Vagina (tissue), 2 donors: ENCODE measurements around the gene TBCEL.

Experiments
- POLR2AphosphoS5 ChIP-seq, 2 donors: sonication (generic); formaldehyde crosslinking; IDR thresholded peaks; one replicate each; pipeline ENCODE4 v1.9.0; 2017; ENCODE audit warnings: antibody characterized with exemption in 2 of 2, mild to moderate bottlenecking in 2 of 2, low read depth in 1 of 2; ENCODE audit not compliant: insufficient read depth in 1 of 2
- TF ChIP-seq, protein P1 (sequence below), 3 experiments: fragments of 450-650 bp in 2 of 3; fragments of 200-600 bp in 1 of 3; sonication (generic) in 1 of 3; IDR thresholded peaks; one replicate each; pipeline ENCODE4 v1.5.1; 2017 to 2019; ENCODE audit warnings: antibody characterized with exemption in 3 of 3, mild to moderate bottlenecking in 2 of 3, moderate library complexity in 2 of 3

DNA sequence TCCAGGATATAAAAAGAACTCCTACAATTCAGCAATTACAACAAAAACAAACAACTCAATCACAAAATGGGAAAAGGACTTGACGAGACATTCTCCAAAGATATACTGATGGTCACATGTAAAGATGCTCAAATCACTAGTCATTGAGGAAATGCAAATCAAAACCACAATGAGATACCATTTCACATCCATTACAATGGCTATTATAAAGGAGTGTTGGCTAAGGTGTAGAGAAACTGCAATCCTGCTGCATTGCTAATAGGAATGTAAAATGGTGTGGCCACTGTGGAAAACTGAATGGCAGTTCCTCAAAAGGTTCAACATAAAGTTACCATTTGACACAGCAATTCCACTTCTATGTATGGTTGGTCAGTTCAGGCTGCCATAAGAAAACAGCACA is 11.8 kb upstream of the TBCEL start:
- no peak for TF ChIP-seq POLR2AphosphoS5 (IDR thresholded peaks at IDR 0.05; ENCODE audit: insufficient read depth in 1 of 2, low read depth in 1 of 2)
- TF ChIP-seq, protein P1, sequence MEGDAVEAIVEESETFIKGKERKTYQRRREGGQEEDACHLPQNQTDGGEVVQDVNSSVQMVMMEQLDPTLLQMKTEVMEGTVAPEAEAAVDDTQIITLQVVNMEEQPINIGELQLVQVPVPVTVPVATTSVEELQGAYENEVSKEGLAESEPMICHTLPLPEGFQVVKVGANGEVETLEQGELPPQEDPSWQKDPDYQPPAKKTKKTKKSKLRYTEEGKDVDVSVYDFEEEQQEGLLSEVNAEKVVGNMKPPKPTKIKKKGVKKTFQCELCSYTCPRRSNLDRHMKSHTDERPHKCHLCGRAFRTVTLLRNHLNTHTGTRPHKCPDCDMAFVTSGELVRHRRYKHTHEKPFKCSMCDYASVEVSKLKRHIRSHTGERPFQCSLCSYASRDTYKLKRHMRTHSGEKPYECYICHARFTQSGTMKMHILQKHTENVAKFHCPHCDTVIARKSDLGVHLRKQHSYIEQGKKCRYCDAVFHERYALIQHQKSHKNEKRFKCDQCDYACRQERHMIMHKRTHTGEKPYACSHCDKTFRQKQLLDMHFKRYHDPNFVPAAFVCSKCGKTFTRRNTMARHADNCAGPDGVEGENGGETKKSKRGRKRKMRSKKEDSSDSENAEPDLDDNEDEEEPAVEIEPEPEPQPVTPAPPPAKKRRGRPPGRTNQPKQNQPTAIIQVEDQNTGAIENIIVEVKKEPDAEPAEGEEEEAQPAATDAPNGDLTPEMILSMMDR (IDR thresholded peaks at IDR 0.05): no peak
